IPS-20b (cell line): ENCODE results near the gene CFAP157.

Experiments used
- H3K27ac ChIP-seq: one replicate; pipeline ENCODE4 v1.5.1; 2013; ENCODE audit warnings: low read length
- H3K27me3 ChIP-seq: 2 replicates; pipeline ENCODE4 v1.6.1; 2013; ENCODE audit warnings: mild to moderate bottlenecking, low read length, inconsistent platforms; ENCODE audit not compliant: insufficient read depth
- H3K36me3 ChIP-seq: 2 replicates; pipeline ENCODE4 v1.6.1; 2013; ENCODE audit warnings: low read depth, mild to moderate bottlenecking, inconsistent platforms, low read length, moderate library complexity; ENCODE audit not compliant: insufficient read depth
- H3K4me1 ChIP-seq: 2 replicates; pipeline ENCODE4 v1.6.1; 2013; ENCODE audit warnings: mild to moderate bottlenecking, control low read depth, inconsistent platforms, low read length, moderate library complexity; ENCODE audit not compliant: insufficient read depth
- H3K4me3 ChIP-seq: 2 replicates; pipeline ENCODE4 v1.5.1; 2013; ENCODE audit warnings: mild to moderate bottlenecking, low read length, inconsistent platforms
- H3K9ac ChIP-seq: 2 replicates; pipeline ENCODE4 v1.6.1; 2013; ENCODE audit warnings: low read depth, mild to moderate bottlenecking, inconsistent platforms, low read length, moderate library complexity
- H3K9me3 ChIP-seq: 2 replicates; pipeline ENCODE4 v1.6.1; 2013; ENCODE audit warnings: mild to moderate bottlenecking, low read depth, low read length, inconsistent platforms; ENCODE audit not compliant: insufficient read depth

CFAP157 gene

GRCh38 chr9:127710204-127710783 lies 3.5 kb downstream of the CFAP157 start:
- H3K27me3 ChIP-seq, result peaks cover 3% of the 10 kb centered on the region; the same call in 1 of the 2 replicates
- no peak overlapping the region for H3K9ac ChIP-seq
- H3K27ac ChIP-seq, result no peak overlapping the region
- no peaks in the 10 kb centered on the region for H3K36me3 ChIP-seq
- H3K4me1 ChIP-seq, result 0 out of 2 replicates have a peak, but pooled peaks cover 8% of the 10 kb centered on the region
- H3K9me3 ChIP-seq, result no peaks in the 10 kb centered on the region
- no peak overlapping the region for H3K4me3 ChIP-seq

GRCh38 chr9:127711226-127711701 lies 4.5 kb downstream of the CFAP157 start:
- no peaks in the 10 kb centered on the region for H3K36me3 ChIP-seq
- no peaks in the 10 kb centered on the region for H3K9me3 ChIP-seq
- H3K27me3 ChIP-seq, result peaks cover 3% of the 10 kb centered on the region; the same call in 1 of the 2 replicates
- 0 out of 2 replicates have a peak, but pooled peaks cover 8% of the 10 kb centered on the region for H3K4me1 ChIP-seq
- no peak overlapping the region for H3K9ac ChIP-seq
- no peak overlapping the region for H3K4me3 ChIP-seq
- no peak overlapping the region for H3K27ac ChIP-seq

- Histone ChIP-seq H3K27ac (no peak overlapping the region), H3K27me3 (peaks cover 3% of the 10 kb centered on the region; the same call in 1 of the 2 replicates), H3K9me3 (no peaks in the 10 kb centered on the region), H3K9ac (no peak overlapping the region), H3K4me3 (no peak overlapping the region), H3K36me3 (no peaks in the 10 kb centered on the region), H3K4me1 (0 out of 2 replicates have a peak, but pooled peaks cover 8% of the 10 kb centered on the region)
These were observed 5.1 kb downstream of the CFAP157 start for GRCh38 chr9:127711831-127712274.

GRCh38 chr9:127712371-127712770 lies 5.6 kb downstream of the CFAP157 start:
- 0 out of 2 replicates have a peak, but pooled peaks cover 8% of the 10 kb centered on the region for H3K4me1 ChIP-seq
- peaks cover 3% of the 10 kb centered on the region; the same call in 1 of the 2 replicates for H3K27me3 ChIP-seq
- no peak overlapping the region for H3K9ac ChIP-seq
- H3K9me3 ChIP-seq, result no peaks in the 10 kb centered on the region
- no peak overlapping the region for H3K4me3 ChIP-seq
- H3K36me3 ChIP-seq, result no peaks in the 10 kb centered on the region
- no peak overlapping the region for H3K27ac ChIP-seq

- H3K9me3 ChIP-seq, result no peaks in the 10 kb centered on the region
- no peak overlapping the region for H3K27ac ChIP-seq
- no peaks in the 10 kb centered on the region for H3K36me3 ChIP-seq
- H3K4me1 ChIP-seq, result 0 out of 2 replicates have a peak, but pooled peaks cover 8% of the 10 kb centered on the region
- no peak overlapping the region for H3K9ac ChIP-seq
- no peak overlapping the region for H3K4me3 ChIP-seq
- peaks cover 3% of the 10 kb centered on the region; the same call in 1 of the 2 replicates for H3K27me3 ChIP-seq
These were observed 6.1 kb downstream of the CFAP157 start for GRCh38 chr9:127712867-127713266.

- Histone ChIP-seq H3K9ac (no peak overlapping the region), H3K27me3 (peaks cover 3% of the 10 kb centered on the region; the same call in 1 of the 2 replicates), H3K36me3 (no peaks in the 10 kb centered on the region), H3K4me1 (0 out of 2 replicates have a peak, but pooled peaks cover 8% of the 10 kb centered on the region), H3K9me3 (no peaks in the 10 kb centered on the region), H3K27ac (no peak overlapping the region), H3K4me3 (peak overlapping the region; percentile 49)
These were observed 7.4 kb downstream of the CFAP157 start for GRCh38 chr9:127714020-127714750.

GRCh38 chr9:127714951-127715469 lies 8.2 kb downstream of the CFAP157 start:
- H3K4me1 ChIP-seq, result 0 out of 2 replicates have a peak, but pooled peaks cover 8% of the 10 kb centered on the region
- peak overlapping the region; percentile 61; the same call in 1 of the 2 replicates for H3K9ac ChIP-seq
- H3K9me3 ChIP-seq, result no peaks in the 10 kb centered on the region
- peaks cover 3% of the 10 kb centered on the region; the same call in 1 of the 2 replicates for H3K27me3 ChIP-seq
- H3K4me3 ChIP-seq, result peak overlapping the region; percentile 81
- no peak overlapping the region for H3K27ac ChIP-seq
- H3K36me3 ChIP-seq, result no peaks in the 10 kb centered on the region

GRCh38 chr9:127715470-127716337 lies 8.9 kb downstream of the CFAP157 start, which contains the start of the genes PTRH1 and TTC16:
PTRH1 (minus strand) TSS chr9:127715663; CDS start chr9:127715639, 24 bp downstream.
TTC16 (plus strand) TSS chr9:127716079; CDS start chr9:127716146, 67 bp downstream.
- 0 out of 2 replicates have a peak, but pooled peaks cover 8% of the 10 kb centered on the region for H3K4me1 ChIP-seq
- H3K9ac ChIP-seq, result peak within 1 kb of the TSS; percentile 61; the same call in 1 of the 2 replicates
- no peaks in the 10 kb centered on the region for H3K9me3 ChIP-seq
- peaks cover 3% of the 10 kb centered on the region; the same call in 1 of the 2 replicates for H3K27me3 ChIP-seq
- H3K27ac ChIP-seq, result no peak within 1 kb of the TSS
- H3K36me3 ChIP-seq, result no peaks in the 10 kb centered on the region
- H3K4me3 ChIP-seq, result peak within 1 kb of the TSS; percentile 81

GRCh38 chr9:127716412-127716811 lies 9.6 kb downstream of the CFAP157 start:
- no peak overlapping the region for H3K27ac ChIP-seq
- H3K9ac ChIP-seq, result no peak overlapping the region
- H3K27me3 ChIP-seq, result peaks cover 3% of the 10 kb centered on the region; the same call in 1 of the 2 replicates
- 0 out of 2 replicates have a peak, but pooled peaks cover 5% of the 10 kb centered on the region for H3K4me1 ChIP-seq
- no peaks in the 10 kb centered on the region for H3K9me3 ChIP-seq
- H3K4me3 ChIP-seq, result peak overlapping the region; percentile 81; the same call in 1 of the 2 replicates
- no peaks in the 10 kb centered on the region for H3K36me3 ChIP-seq

GRCh38 chr9:127717766-127718165 lies 11.0 kb downstream of the CFAP157 start:
- H3K9ac ChIP-seq, result no peak overlapping the region

More at GRCh38 chr9:127717766-127718165, 11.0 kb downstream of the CFAP157 start:
- H3K4me3 ChIP-seq, result no peak overlapping the region
- H3K4me1 ChIP-seq, result 0 out of 2 replicates have a peak, but pooled peaks cover 4% of the 10 kb centered on the region
- no peaks in the 10 kb centered on the region for H3K36me3 ChIP-seq
- H3K27ac ChIP-seq, result no peak overlapping the region
- H3K9me3 ChIP-seq, result no peaks in the 10 kb centered on the region
- peaks cover 3% of the 10 kb centered on the region; the same call in 1 of the 2 replicates for H3K27me3 ChIP-seq
